Type B pancreatic cell (in vitro differentiated cells): Measurements from ENCODE around the gene SPDYC. TPM values are rescaled to one million over a fixed set of nuclear protein-coding genes. Genes with fewer than 3 reads are reported as not detected.

Experiments
- DNase-seq: peaks from one replicate; pipeline ENCODE4 v3.0.0; 2021; ENCODE audit warnings: mixed read lengths; ENCODE audit not compliant: unreplicated experiment; ENCODE audit errors: extremely low spot score
- H3K27ac Mint-ChIP-seq: 2 replicates; pipeline ENCODE4 v1.8.0; 2021; ENCODE audit warnings: mild to moderate bottlenecking, mixed read lengths
- H3K27me3 Mint-ChIP-seq: 2 replicates; pipeline ENCODE4 v1.8.0; 2021; ENCODE audit warnings: mixed read lengths
- H3K36me3 Mint-ChIP-seq: 2 replicates; pipeline ENCODE4 v1.8.0; 2021; ENCODE audit warnings: mixed read lengths
- H3K4me1 Mint-ChIP-seq: one replicate; pipeline ENCODE4 v1.8.0; 2021; ENCODE audit warnings: mixed read lengths; ENCODE audit not compliant: unreplicated experiment
- H3K4me3 Mint-ChIP-seq: 2 replicates; pipeline ENCODE4 v1.8.0; 2021; ENCODE audit warnings: mild to moderate bottlenecking, mixed read lengths
- H3K9me3 Mint-ChIP-seq: 2 replicates; pipeline ENCODE4 v1.8.0; 2021; ENCODE audit warnings: mixed read lengths
- total RNA-seq: library from RNA; stranded (reverse); gene quantifications from 2 replicates; pipeline ENCODE4 v1.2.1, GENCODE V29; 2021; ENCODE audit warnings: low replicate concordance
- TF ChIP-seq, protein P1 (sequence below): fragments of 200-600 bp; sonication (generic); conservative IDR thresholded peaks from 2 replicates; pipeline ENCODE4 v1.5.0; 2021; ENCODE audit warnings: antibody characterized with exemption, mild to moderate bottlenecking

The SPDYC gene
- total RNA-seq, 1 donor from 2014 or later: not detected

DNA sequence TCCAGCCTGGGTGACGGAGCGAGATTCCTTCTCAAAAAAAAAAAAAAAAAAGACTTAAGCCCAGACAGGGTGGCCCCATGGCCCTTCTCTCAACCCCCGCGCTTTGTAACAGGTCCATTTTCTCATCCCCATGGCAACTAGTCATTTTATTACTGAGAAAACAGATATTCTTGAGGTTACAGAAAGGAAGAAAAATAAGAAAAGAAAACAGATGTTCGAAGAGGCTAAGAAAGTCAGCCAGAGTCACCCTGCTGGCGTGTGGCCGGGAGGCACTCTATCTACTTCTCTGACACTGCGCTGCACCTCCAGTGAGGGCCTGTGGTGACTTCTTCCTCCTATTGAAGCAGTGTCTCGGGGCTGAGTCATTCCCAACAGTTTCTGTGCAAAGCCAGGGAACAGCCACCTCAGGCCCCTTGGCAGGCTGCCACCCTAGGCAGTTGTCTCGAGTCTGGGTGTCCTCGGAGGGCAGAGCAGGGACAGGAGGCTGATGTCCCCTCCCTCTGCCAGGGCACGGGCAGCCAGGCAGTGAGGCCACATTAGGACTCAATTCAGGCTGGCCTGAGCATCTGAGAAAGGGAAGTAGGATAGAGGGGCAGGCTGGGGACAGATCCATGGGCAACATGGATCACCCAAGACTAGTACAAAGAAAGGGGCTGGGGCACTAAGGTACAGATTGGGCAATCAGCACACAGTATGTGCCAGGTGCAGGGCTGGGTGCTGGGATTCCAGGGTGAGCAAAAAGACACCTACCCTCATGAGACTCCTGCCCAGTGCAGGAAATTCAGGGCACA is 19.3 kb upstream of the SPDYC start:
- H3K9me3 Mint-ChIP-seq: no peaks in the 10 kb centered on the region
- no peak overlapping the region for H3K4me3 Mint-ChIP-seq
- TF ChIP-seq, protein P1, sequence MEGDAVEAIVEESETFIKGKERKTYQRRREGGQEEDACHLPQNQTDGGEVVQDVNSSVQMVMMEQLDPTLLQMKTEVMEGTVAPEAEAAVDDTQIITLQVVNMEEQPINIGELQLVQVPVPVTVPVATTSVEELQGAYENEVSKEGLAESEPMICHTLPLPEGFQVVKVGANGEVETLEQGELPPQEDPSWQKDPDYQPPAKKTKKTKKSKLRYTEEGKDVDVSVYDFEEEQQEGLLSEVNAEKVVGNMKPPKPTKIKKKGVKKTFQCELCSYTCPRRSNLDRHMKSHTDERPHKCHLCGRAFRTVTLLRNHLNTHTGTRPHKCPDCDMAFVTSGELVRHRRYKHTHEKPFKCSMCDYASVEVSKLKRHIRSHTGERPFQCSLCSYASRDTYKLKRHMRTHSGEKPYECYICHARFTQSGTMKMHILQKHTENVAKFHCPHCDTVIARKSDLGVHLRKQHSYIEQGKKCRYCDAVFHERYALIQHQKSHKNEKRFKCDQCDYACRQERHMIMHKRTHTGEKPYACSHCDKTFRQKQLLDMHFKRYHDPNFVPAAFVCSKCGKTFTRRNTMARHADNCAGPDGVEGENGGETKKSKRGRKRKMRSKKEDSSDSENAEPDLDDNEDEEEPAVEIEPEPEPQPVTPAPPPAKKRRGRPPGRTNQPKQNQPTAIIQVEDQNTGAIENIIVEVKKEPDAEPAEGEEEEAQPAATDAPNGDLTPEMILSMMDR: no peak
- H3K4me1 Mint-ChIP-seq: peaks cover 12% of the 10 kb centered on the region
- H3K27ac Mint-ChIP-seq: peak overlapping the region; percentile 78
- H3K27me3 Mint-ChIP-seq: peaks cover 9% of the 10 kb centered on the region
- no peak for DNase-seq
- no peaks in the 10 kb centered on the region for H3K36me3 Mint-ChIP-seq

DNA sequence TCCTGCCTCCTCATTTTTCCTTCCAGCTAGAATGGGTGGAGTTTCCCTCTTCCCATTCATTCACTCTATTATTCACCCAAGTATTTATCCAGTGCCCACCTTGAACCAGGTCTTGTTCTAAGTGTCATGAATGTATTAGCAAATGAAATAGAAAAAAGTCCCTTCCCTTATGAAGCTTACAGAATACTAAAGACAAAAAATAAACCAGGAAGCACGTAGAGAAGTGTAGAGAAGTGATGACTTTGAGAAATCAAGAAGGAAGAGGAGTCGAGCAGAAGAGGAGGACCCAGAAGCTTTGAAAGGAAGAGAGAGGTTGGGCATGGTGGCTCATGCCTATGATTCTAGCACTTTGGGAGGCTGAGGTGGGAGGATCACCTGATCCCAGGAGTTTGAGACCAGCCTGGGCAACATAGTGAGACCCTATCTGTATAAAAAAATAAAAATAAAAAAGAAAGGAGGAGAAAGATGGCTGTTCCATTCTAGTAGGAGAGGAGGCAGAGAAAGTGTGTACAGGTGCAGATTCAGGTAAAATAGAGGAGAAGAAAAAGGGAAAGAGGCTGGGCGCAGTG is 18.6 kb upstream of the SPDYC start:
- H3K36me3 Mint-ChIP-seq: no peaks in the 10 kb centered on the region
- no peak for DNase-seq
- H3K9me3 Mint-ChIP-seq: no peaks in the 10 kb centered on the region
- H3K27ac Mint-ChIP-seq: no peak overlapping the region
- TF ChIP-seq, protein P1: no peak
- peaks cover 9% of the 10 kb centered on the region for H3K27me3 Mint-ChIP-seq
- H3K4me1 Mint-ChIP-seq: peaks cover 12% of the 10 kb centered on the region
- no peak overlapping the region for H3K4me3 Mint-ChIP-seq

DNA sequence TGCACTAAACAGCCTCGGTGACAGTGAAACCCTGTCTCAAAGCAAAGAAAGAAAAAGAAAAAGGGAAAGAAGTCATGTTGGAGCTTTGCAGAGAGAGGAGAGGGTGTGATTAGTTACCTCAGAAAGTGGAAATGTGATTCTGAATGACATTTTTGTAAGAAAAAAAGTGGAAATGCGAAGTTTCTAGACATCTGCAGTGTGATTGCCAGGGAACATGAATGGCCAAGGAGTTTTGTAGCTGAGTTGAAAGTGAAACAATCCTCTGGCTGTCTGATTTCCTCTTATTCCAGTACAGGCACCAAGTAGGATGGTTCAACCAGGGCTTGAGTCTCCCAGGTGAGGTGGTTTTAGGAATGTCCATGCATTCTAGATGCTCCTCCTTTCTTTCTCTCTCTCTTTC is 17.9 kb upstream of the SPDYC start:
- no peak overlapping the region for H3K4me3 Mint-ChIP-seq
- peaks cover 12% of the 10 kb centered on the region for H3K4me1 Mint-ChIP-seq
- DNase-seq: no peak
- H3K27me3 Mint-ChIP-seq: peaks cover 9% of the 10 kb centered on the region
- H3K27ac Mint-ChIP-seq: no peak overlapping the region
- TF ChIP-seq, protein P1: no peak
- H3K36me3 Mint-ChIP-seq: no peaks in the 10 kb centered on the region
- H3K9me3 Mint-ChIP-seq: no peaks in the 10 kb centered on the region

DNA sequence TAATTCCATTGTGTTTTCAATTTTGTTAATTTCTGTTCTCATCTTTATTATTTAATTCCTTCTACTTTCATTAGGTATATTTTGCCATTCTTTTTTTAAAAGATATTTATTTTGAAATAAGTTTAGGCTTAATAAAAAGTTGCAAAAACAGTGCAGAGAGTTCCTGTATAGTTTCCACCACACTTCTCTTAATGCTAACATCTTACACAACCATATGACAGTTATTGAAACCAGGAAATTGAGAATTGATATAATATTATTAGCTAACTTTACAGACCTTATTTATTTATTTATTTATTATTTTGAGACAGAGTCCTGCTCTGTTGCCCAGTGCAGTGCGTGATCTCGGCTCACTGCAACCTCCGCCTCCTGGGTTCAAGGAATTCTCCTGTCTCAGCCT is 13.8 kb upstream of the SPDYC start:
- no peak overlapping the region for H3K4me3 Mint-ChIP-seq
- no peaks in the 10 kb centered on the region for H3K9me3 Mint-ChIP-seq
- TF ChIP-seq, protein P1: no peak
- no peak overlapping the region for H3K27ac Mint-ChIP-seq
- H3K36me3 Mint-ChIP-seq: no peaks in the 10 kb centered on the region
- DNase-seq: no peak
- H3K4me1 Mint-ChIP-seq: no peaks in the 10 kb centered on the region
- peaks cover 11% of the 10 kb centered on the region for H3K27me3 Mint-ChIP-seq

DNA sequence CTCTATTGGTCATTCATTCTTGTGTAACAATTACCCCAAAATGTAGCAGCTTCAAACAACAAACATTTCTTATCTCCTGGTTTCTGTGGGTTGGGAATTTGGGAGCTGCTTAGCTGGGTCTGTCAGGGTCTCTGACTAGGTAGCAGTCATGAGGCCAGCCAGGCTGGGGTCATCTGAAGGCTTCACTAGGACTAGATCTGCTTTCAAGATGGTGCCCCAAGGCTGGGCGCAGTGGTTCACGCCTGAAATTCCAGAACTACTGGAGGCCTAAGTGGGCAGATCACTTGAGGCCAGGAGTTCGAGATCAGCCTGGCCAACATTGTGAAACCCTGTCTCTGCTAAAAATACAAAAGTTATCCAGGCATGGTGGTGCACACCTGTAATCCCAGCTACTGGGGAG is 13.1 kb upstream of the SPDYC start:
- Mint-ChIP-seq H3K27ac (no peak overlapping the region), H3K9me3 (no peaks in the 10 kb centered on the region), H3K27me3 (peaks cover 8% of the 10 kb centered on the region), H3K4me3 (no peak overlapping the region), H3K36me3 (no peaks in the 10 kb centered on the region), H3K4me1 (no peaks in the 10 kb centered on the region)
- DNase-seq: no peak
- TF ChIP-seq, protein P1: no peak
